Spleen (tissue), 11 donors: ENCODE results near the gene WDR43. TPM values are rescaled to one million over a fixed set of nuclear protein-coding genes. Genes with fewer than 3 reads are reported as not detected.

ENCODE experiments used
- DNase-seq: peaks from one replicate; pipeline ENCODE4 v3.0.0-alpha.2; 2020
- H3K27ac ChIP-seq, 8 donors: fragments of 200-600 bp; sonication (generic) in 7 of 8; 1 replicate in 4 of 8; 2 replicates in 4 of 8; pipeline versions ENCODE4 v1.5.0 to v1.8.0; 2016 to 2021; ENCODE audit warnings: inconsistent platforms in 4 of 8, mild to moderate bottlenecking in 4 of 8, moderate library complexity in 1 of 8
- H3K27me3 ChIP-seq, 7 donors: fragments of 200-600 bp; sonication (generic) in 6 of 7; replicated peaks in 1 of 7; 1 replicate in 4 of 7; 2 replicates in 3 of 7; pipeline versions ENCODE4 v1.5.0 to v1.8.0; 2016 to 2021; ENCODE audit warnings: inconsistent platforms in 3 of 7, mild to moderate bottlenecking in 1 of 7
- H3K36me3 ChIP-seq, 6 donors: fragments of 200-600 bp; sonication (generic) in 5 of 6; 1 replicate in 4 of 6; 2 replicates in 2 of 6; pipeline versions ENCODE4 v1.5.0 to v1.8.0; 2016 to 2021; ENCODE audit warnings: inconsistent platforms in 2 of 6
- H3K4me1 ChIP-seq, 6 donors: fragments of 200-600 bp; sonication (generic) in 5 of 6; 1 replicate in 3 of 6; 2 replicates in 3 of 6; pipeline versions ENCODE4 v1.5.0 to v1.8.0; 2016 to 2021; ENCODE audit warnings: inconsistent platforms in 3 of 6
- H3K4me3 ChIP-seq, 8 donors: fragments of 200-600 bp; sonication (generic) in 7 of 8; 1 replicate in 4 of 8; 2 replicates in 4 of 8; pipeline versions ENCODE4 v1.5.0 to v1.8.0; 2016 to 2021; ENCODE audit warnings: inconsistent platforms in 4 of 8, mild to moderate bottlenecking in 4 of 8, moderate library complexity in 2 of 8
- H3K9me3 ChIP-seq, 8 donors: fragments of 200-600 bp; sonication (generic) in 7 of 8; 1 replicate in 4 of 8; 2 replicates in 4 of 8; pipeline versions ENCODE4 v1.5.0 to v1.8.0; 2016 to 2021; ENCODE audit warnings: inconsistent platforms in 4 of 8
- POLR2A ChIP-seq, 3 donors: fragments of 450-650 bp; IDR thresholded peaks; one replicate each; pipeline ENCODE4 v1.5.1; 2017; ENCODE audit warnings: antibody characterized with exemption in 3 of 3, mild to moderate bottlenecking in 1 of 3
- POLR2AphosphoS5 ChIP-seq, 3 donors: sonication (generic); formaldehyde crosslinking; IDR thresholded peaks; one replicate each; pipeline ENCODE4 v1.5.1; 2017; ENCODE audit warnings: antibody characterized with exemption in 3 of 3
- WGBS, 5 donors: extraction: QIAGEN DNeasy Blood & Tissue Kit in 3 of 5; methylation state at CpG; one replicate each; pipeline versions ENCODE4 v1.1.5 to v1.1.7; 2013 to 2018; 5-methylcytosine and 5-hydroxymethylcytosine counted together
- intact Hi-C: fragments of 100-400 bp; cut with DNase I; formaldehyde crosslinking; loops from one replicate; pipeline ENCODE4 v1.15.0; 2023; ENCODE audit warnings: low total_unique reads
- polyA plus RNA-seq, 3 donors: library from polyadenylated mRNA; stranded (reverse); fragments of 200-250 nt; gene quantifications; one replicate each; pipeline ENCODE4 v1.2.1, GENCODE V29; 2013
- total RNA-seq, 7 donors: library from RNA; depleted of rRNA in 3 of 7; stranded (reverse); fragments of >200 nt in 3 of 7; fragmentation: NEBNext Ultra II Directional in 4 of 7; extraction: Animal tissue kit (Norgen Biotek cat#: 25700) in 4 of 7; gene quantifications; one replicate each; pipeline versions ENCODE4 v1.1.0 to v1.2.1, GENCODE V29; 2016 to 2021
- TF ChIP-seq, protein P1 (sequence below), 11 experiments: fragments of 200-600 bp in 7 of 11; fragments of 450-650 bp in 4 of 11; sonication (generic) in 4 of 11; IDR thresholded peaks in 8 of 11; conservative IDR thresholded peaks in 3 of 11; 1 replicate in 7 of 11; 2 replicates in 4 of 11; pipeline versions ENCODE4 v1.4.0 to v1.8.0; 2016 to 2021; ENCODE audit warnings: antibody characterized with exemption in 11 of 11, inconsistent platforms in 4 of 11, mild to moderate bottlenecking in 1 of 11
- donor health status: healthy with polysubstance abuse.
- donor health status: DM: no; HTN: no; CAD: no; lungs with moderate emphysema.
- donor health status: DM: no; HTN: no; CAD: no.
- donor health status: Bipolar disorder and iron deficiency.
- donor health status: healthy.
- donor health status: DM: no; HTN: no; CAD: no.
- donor health status: DM: yes; HTN: yes; CAD: no.

WDR43 gene
- total and polyA plus RNA-seq, 10 donors, result 10.8 to 49.8 (median 36.5) TPM

- 80 to 92% (median 85%) methylated on average over 2 of the region's 2 CpGs for WGBS, 5 donors
- Histone ChIP-seq H3K4me1 (peaks cover 0 to 38% (median 9%) of the 10 kb centered on the region in 6 donors), H3K9me3 (no peaks in the 10 kb centered on the region), H3K36me3 (peaks cover 0 to 78% (median 50%) of the 10 kb centered on the region in 6 donors), H3K27me3 (no peaks in the 10 kb centered on the region), H3K27ac (no peak overlapping the region), H3K4me3 (no peak overlapping the region)
- no peak for TF ChIP-seq POLR2A (IDR thresholded peaks at IDR 0.05)
- intact Hi-C loops, result no loop called here
- DNase-seq, result no peak
Observed at GRCh38 chr2:28904295-28904694, 9.8 kb downstream of the WDR43 start.

GRCh38 chr2:28904802-28905457, 10.5 kb downstream of the WDR43 start:
- Histone ChIP-seq H3K27me3 (no peaks in the 10 kb centered on the region), H3K4me3 (no peak overlapping the region), H3K4me1 (peaks cover 0 to 32% (median 7%) of the 10 kb centered on the region in 6 donors), H3K36me3 (peaks cover 0 to 84% (median 57%) of the 10 kb centered on the region in 6 donors), H3K27ac (no peak overlapping the region), H3K9me3 (no peaks in the 10 kb centered on the region)
- WGBS, 5 donors, result 39 to 93% (median 85%) methylated on average over 2 of the region's 2 CpGs
- TF ChIP-seq POLR2A (IDR thresholded peaks at IDR 0.05), result no peak
- no peak for TF ChIP-seq POLR2AphosphoS5 (IDR thresholded peaks at IDR 0.05)
- TF ChIP-seq, protein P1, sequence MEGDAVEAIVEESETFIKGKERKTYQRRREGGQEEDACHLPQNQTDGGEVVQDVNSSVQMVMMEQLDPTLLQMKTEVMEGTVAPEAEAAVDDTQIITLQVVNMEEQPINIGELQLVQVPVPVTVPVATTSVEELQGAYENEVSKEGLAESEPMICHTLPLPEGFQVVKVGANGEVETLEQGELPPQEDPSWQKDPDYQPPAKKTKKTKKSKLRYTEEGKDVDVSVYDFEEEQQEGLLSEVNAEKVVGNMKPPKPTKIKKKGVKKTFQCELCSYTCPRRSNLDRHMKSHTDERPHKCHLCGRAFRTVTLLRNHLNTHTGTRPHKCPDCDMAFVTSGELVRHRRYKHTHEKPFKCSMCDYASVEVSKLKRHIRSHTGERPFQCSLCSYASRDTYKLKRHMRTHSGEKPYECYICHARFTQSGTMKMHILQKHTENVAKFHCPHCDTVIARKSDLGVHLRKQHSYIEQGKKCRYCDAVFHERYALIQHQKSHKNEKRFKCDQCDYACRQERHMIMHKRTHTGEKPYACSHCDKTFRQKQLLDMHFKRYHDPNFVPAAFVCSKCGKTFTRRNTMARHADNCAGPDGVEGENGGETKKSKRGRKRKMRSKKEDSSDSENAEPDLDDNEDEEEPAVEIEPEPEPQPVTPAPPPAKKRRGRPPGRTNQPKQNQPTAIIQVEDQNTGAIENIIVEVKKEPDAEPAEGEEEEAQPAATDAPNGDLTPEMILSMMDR (IDR thresholded peaks at IDR 0.05 in 8 of 11, conservative IDR thresholded peaks at IDR 0.05 in 3 of 11), result no peak
- intact Hi-C loops, result no loop called here
- no peak for DNase-seq

GRCh38 chr2:28905533-28905932, 11.1 kb downstream of the WDR43 start:
- no peak overlapping the region for H3K4me3 ChIP-seq
- TF ChIP-seq, protein P1 (IDR thresholded peaks at IDR 0.05 in 8 of 11, conservative IDR thresholded peaks at IDR 0.05 in 3 of 11), result no peak
- TF ChIP-seq POLR2AphosphoS5 (IDR thresholded peaks at IDR 0.05) (no peak), POLR2A (IDR thresholded peaks at IDR 0.05) (no peak)
- DNase-seq, result no peak
- H3K4me1 ChIP-seq, result peaks cover 0 to 27% (median 7%) of the 10 kb centered on the region in 6 donors
- no peaks in the 10 kb centered on the region for H3K9me3 ChIP-seq
- H3K27ac ChIP-seq, result no peak overlapping the region
- no peaks in the 10 kb centered on the region for H3K27me3 ChIP-seq
- peaks cover 0 to 90% (median 59%) of the 10 kb centered on the region in 6 donors for H3K36me3 ChIP-seq
- 92 to 100% (median 98%) methylated on average over 3 of the region's 3 CpGs for WGBS, 5 donors
- intact Hi-C loops, result no loop called here

GRCh38 chr2:28906376-28906775, 11.9 kb downstream of the WDR43 start:
- no peak for DNase-seq
- peaks cover 0 to 19% (median 0%) of the 10 kb centered on the region in 6 donors for H3K4me1 ChIP-seq
- H3K36me3 ChIP-seq, result peaks cover 0 to 99% (median 68%) of the 10 kb centered on the region in 6 donors
- intact Hi-C loops, result no loop called here
- TF ChIP-seq, protein P1 (IDR thresholded peaks at IDR 0.05 in 8 of 11, conservative IDR thresholded peaks at IDR 0.05 in 3 of 11), result no peak
- TF ChIP-seq POLR2A (IDR thresholded peaks at IDR 0.05) (no peak), POLR2AphosphoS5 (IDR thresholded peaks at IDR 0.05) (no peak)
- WGBS, 5 donors, result 89 to 98% (median 92%) methylated on average over 4 of the region's 4 CpGs
- no peaks in the 10 kb centered on the region for H3K27me3 ChIP-seq
- H3K27ac ChIP-seq, result no peak overlapping the region
- H3K4me3 ChIP-seq, result no peak overlapping the region
- no peaks in the 10 kb centered on the region for H3K9me3 ChIP-seq
